CD14-positive monocyte (primary cell): ENCODE results near the gene BUD31. TPM values are rescaled to one million over a fixed set of nuclear protein-coding genes. Genes with fewer than 3 reads are reported as not detected.
A peak's percentile ranks its signal among the peaks of the same experiment; 100 is the strongest.
"Not testable (repeated sequence)": the region's sequence is repeated elsewhere in the genome, so short reads cannot be mapped to it uniquely, and the experiment has no call there.

Experiments used
- DNase-seq, 3 donors: peaks; one replicate each; pipeline ENCODE4 v3.0.0-alpha.2; 2011 to 2022
- H2AFZ ChIP-seq: 2 replicates; pipeline ENCODE4 v1.6.0; 2012; ENCODE audit warnings: mild to moderate bottlenecking, low read depth, low read length, inconsistent platforms; ENCODE audit not compliant: insufficient read depth, poor library complexity, severe bottlenecking
- H3K27ac ChIP-seq, 2 donors: 1 replicate in 1 of 2; 2 replicates in 1 of 2; pipeline ENCODE4 v1.5.1; 2012 to 2013; ENCODE audit warnings: low read length in 2 of 2, control low read depth in 1 of 2, inconsistent platforms in 1 of 2, low read depth in 1 of 2, mild to moderate bottlenecking in 1 of 2
- H3K27me3 ChIP-seq, 2 donors: one replicate each; pipeline versions ENCODE4 v1.6.0 to v1.6.1; 2011 to 2013; ENCODE audit warnings: low read length in 2 of 2; ENCODE audit not compliant: control insufficient read depth in 2 of 2, insufficient read depth in 2 of 2
- H3K36me3 ChIP-seq, 2 donors: replicated peaks in 1 of 2; 1 replicate in 1 of 2; 2 replicates in 1 of 2; pipeline versions ENCODE4 v1.5.1 to v1.6.1; 2012 to 2013; ENCODE audit warnings: low read length in 2 of 2, control low read depth in 1 of 2, inconsistent platforms in 1 of 2, mild to moderate bottlenecking in 1 of 2; ENCODE audit not compliant: insufficient read depth in 2 of 2, control insufficient read depth in 1 of 2
- H3K4me1 ChIP-seq, 2 donors: 1 replicate in 1 of 2; 2 replicates in 1 of 2; pipeline versions ENCODE4 v1.5.1 to v1.6.1; 2012 to 2013; ENCODE audit warnings: low read length in 2 of 2, control low read depth in 1 of 2, inconsistent platforms in 1 of 2, mild to moderate bottlenecking in 1 of 2, moderate library complexity in 1 of 2; ENCODE audit not compliant: insufficient read depth in 2 of 2, control insufficient read depth in 1 of 2
- H3K4me2 ChIP-seq: replicated peaks from 2 replicates; pipeline ENCODE3; 2012; ENCODE audit warnings: low read length, moderate library complexity, mild to moderate bottlenecking; ENCODE audit not compliant: poor library complexity, severe bottlenecking; ENCODE audit errors: extremely low read depth
- H3K4me3 ChIP-seq, 3 experiments: fragments of 200-600 bp in 1 of 3; sonication (generic) in 1 of 3; replicated peaks in 1 of 3; 1 replicate in 2 of 3; 2 replicates in 1 of 3; pipeline ENCODE4 v1.5.1; 2011 to 2013; ENCODE audit warnings: low read length in 3 of 3, mild to moderate bottlenecking in 3 of 3, control low read depth in 2 of 3, low read depth in 2 of 3, inconsistent platforms in 1 of 3, moderate library complexity in 1 of 3
- H3K79me2 ChIP-seq: 2 replicates; pipeline ENCODE4 v1.6.0; 2012; ENCODE audit warnings: mild to moderate bottlenecking, control low read depth, inconsistent platforms, low read length, moderate library complexity; ENCODE audit not compliant: insufficient read depth
- H3K9ac ChIP-seq: 2 replicates; pipeline ENCODE4 v1.6.0; 2017; ENCODE audit warnings: low read length, mild to moderate bottlenecking; ENCODE audit not compliant: insufficient read depth, poor library complexity, severe bottlenecking
- H3K9me3 ChIP-seq, 2 donors: replicated peaks in 1 of 2; 1 replicate in 1 of 2; 2 replicates in 1 of 2; pipeline versions ENCODE4 v1.5.1 to v1.6.1; 2012 to 2013; ENCODE audit warnings: low read length in 2 of 2, control low read depth in 1 of 2; ENCODE audit not compliant: control insufficient read depth in 1 of 2, insufficient read depth in 1 of 2
- H4K20me1 ChIP-seq: 2 replicates; pipeline ENCODE4 v1.6.0; 2012; ENCODE audit warnings: mild to moderate bottlenecking, low read length, control low read depth, moderate library complexity; ENCODE audit not compliant: insufficient read depth
- H3K27ac Mint-ChIP-seq, 7 donors: one replicate each; pipeline ENCODE4 v1.8.0; 2020; ENCODE audit warnings: mild to moderate bottlenecking in 7 of 7, mixed read lengths in 7 of 7, moderate library complexity in 6 of 7, inconsistent platforms in 2 of 7
- H3K27me3 Mint-ChIP-seq, 3 donors: one replicate each; pipeline ENCODE4 v1.8.0; 2021 to 2022; ENCODE audit warnings: low read depth in 3 of 3, mild to moderate bottlenecking in 3 of 3, mixed read lengths in 3 of 3, moderate library complexity in 3 of 3, inconsistent platforms in 1 of 3
- H3K36me3 Mint-ChIP-seq, 2 donors: one replicate each; pipeline ENCODE4 v1.8.0; 2020; ENCODE audit warnings: mixed read lengths in 2 of 2, inconsistent platforms in 1 of 2, mild to moderate bottlenecking in 1 of 2
- H3K4me1 Mint-ChIP-seq: one replicate; pipeline ENCODE4 v1.8.0; 2020; ENCODE audit warnings: mild to moderate bottlenecking, mixed read lengths
- H3K4me3 Mint-ChIP-seq, 2 donors: one replicate each; pipeline ENCODE4 v1.8.0; 2020; ENCODE audit warnings: mild to moderate bottlenecking in 2 of 2, mixed read lengths in 2 of 2, moderate library complexity in 1 of 2
- H3K9me3 Mint-ChIP-seq, 7 donors: one replicate each; pipeline ENCODE4 v1.8.0; 2020 to 2022; ENCODE audit warnings: mixed read lengths in 7 of 7, mild to moderate bottlenecking in 6 of 7, moderate library complexity in 6 of 7, inconsistent platforms in 2 of 7
- WGBS: methylation state at CpG from one replicate; pipeline ENCODE4 v1.1.5; 2013; ENCODE audit warnings: missing lambda C conversion rate; ENCODE audit not compliant: insufficient coverage; 5-methylcytosine and 5-hydroxymethylcytosine counted together
- intact Hi-C, 2 donors: fragments of 100-400 bp; cut with micrococcal nuclease; formaldehyde crosslinking; loops; one replicate each; pipeline versions ENCODE4 v1.15.0 to v1.15.1; 2023
- polyA plus RNA-seq, 3 donors: library from polyadenylated mRNA; depleted of rRNA in 1 of 3; unstranded in 2 of 3; stranded (reverse) in 1 of 3; fragments of 300-500 nt in 2 of 3; fragments of >200 nt in 1 of 3; fragmentation: Illumina TruSeq in 2 of 3; gene quantifications; 1 replicate in 2 of 3; 2 replicates in 1 of 3; pipeline ENCODE4 v1.2.3, GENCODE V29; 2012 to 2021
- TF ChIP-seq, protein P1 (sequence below): fragments of 200-600 bp; IDR thresholded peaks from one replicate; pipeline ENCODE4 v1.8.0; 2022; ENCODE audit warnings: antibody characterized with exemption, mild to moderate bottlenecking

BUD31 gene
- polyA plus RNA-seq, 3 donors = 34.3 to 256 (median 241) TPM

DNA sequence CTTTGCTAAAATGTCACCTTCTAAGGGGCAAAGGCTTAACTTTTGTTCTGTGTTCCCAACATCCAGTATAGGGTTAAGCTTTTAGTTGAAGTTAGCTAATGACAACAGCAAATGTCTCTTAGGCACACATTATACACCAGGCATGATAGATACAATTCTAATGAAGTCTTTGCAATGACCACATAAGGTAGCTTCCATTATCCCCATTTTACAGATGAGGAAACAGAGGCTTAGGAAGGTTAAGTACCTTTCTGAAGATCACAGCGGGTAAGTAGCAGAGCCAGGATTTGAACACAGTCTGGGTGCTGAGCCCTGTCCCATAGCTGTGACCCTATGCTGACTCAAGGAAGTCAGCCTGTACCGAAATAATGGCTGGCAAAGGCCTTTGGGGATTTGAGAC is 1.9 kb downstream of the BUD31 start:
- Histone ChIP-seq H3K4me1 (peaks cover 25 to 35% of the 10 kb centered on the region in 2 donors), H3K4me2 (no peak overlapping the region), H2AFZ (no peak overlapping the region), H3K27ac (peak overlapping the region in 1 of 2 donors; percentile 52), H3K79me2 (peaks cover 52% of the 10 kb centered on the region), H3K9me3 (no peaks in the 10 kb centered on the region), H3K4me3 (no peak overlapping the region), H3K27me3 (no peaks in the 10 kb centered on the region), H3K36me3 (peaks cover 43 to 57% of the 10 kb centered on the region in 2 donors), H3K9ac (no peak overlapping the region), H4K20me1 (peaks cover 50% of the 10 kb centered on the region)
- no peak for DNase-seq
- TF ChIP-seq, protein P1, sequence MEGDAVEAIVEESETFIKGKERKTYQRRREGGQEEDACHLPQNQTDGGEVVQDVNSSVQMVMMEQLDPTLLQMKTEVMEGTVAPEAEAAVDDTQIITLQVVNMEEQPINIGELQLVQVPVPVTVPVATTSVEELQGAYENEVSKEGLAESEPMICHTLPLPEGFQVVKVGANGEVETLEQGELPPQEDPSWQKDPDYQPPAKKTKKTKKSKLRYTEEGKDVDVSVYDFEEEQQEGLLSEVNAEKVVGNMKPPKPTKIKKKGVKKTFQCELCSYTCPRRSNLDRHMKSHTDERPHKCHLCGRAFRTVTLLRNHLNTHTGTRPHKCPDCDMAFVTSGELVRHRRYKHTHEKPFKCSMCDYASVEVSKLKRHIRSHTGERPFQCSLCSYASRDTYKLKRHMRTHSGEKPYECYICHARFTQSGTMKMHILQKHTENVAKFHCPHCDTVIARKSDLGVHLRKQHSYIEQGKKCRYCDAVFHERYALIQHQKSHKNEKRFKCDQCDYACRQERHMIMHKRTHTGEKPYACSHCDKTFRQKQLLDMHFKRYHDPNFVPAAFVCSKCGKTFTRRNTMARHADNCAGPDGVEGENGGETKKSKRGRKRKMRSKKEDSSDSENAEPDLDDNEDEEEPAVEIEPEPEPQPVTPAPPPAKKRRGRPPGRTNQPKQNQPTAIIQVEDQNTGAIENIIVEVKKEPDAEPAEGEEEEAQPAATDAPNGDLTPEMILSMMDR = no peak
- Mint-ChIP-seq H3K4me1 (peaks cover 26% of the 10 kb centered on the region), H3K9me3 (peaks cover 0 to 5% (median 2%) of the 10 kb centered on the region in 7 donors), H3K27ac (peak overlapping the region in 2 of 7 donors; percentile 41 to 66), H3K27me3 (peaks cover 0 to 2% (median 0%) of the 10 kb centered on the region in 3 donors), H3K36me3 (peaks cover 39 to 53% of the 10 kb centered on the region in 2 donors), H3K4me3 (peak overlapping the region in 1 of 2 donors; percentile 31)
- WGBS = 100% methylated on average over 1 of the region's 2 CpGs
- intact Hi-C loops = no loop called here

DNA sequence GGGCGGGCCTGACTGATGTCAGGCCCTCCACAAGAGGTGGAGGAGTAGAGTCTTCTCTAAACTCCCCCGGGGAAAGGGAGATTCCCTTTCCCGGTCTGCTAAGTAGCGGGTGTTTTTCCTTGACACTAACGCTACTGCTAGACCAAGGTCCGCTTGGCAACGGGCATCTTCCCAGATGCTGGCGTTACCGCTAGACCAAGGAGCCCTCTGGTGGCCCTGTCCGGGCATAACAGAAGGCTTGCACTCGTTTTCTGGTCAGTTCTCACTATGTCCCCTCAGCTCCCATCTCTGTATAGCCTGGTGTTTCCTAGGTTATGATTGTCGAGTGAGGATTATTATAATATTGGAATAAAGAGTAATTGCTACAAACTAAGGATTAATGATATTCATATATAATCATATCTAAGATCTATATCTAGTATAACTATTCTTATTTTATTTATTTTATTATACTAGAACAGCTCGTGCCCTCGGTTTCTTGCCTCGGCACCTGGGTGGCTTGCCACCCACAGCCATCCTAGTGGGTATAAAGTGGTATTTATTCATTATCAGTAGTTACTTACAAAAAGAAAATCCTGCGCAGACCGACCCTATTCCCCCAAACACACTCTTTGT is 6.9 kb downstream of the BUD31 start:
- 93% methylated on average over 6 of the region's 17 CpGs for WGBS
- peak in 2 of 3 donors; percentile 19 to 20 for DNase-seq
- intact Hi-C loops, H3K4me1 Mint-ChIP-seq, H3K9me3 ChIP-seq, H2AFZ ChIP-seq, H3K79me2 ChIP-seq, H3K4me2 ChIP-seq, H3K9me3 Mint-ChIP-seq, H3K4me3 Mint-ChIP-seq, H3K27ac ChIP-seq, H3K27me3 ChIP-seq, H3K27me3 Mint-ChIP-seq, H3K27ac Mint-ChIP-seq, H3K9ac ChIP-seq, H3K4me3 ChIP-seq, H3K4me1 ChIP-seq: not testable (repeated sequence)
- peaks cover 88 to 99% of the 10 kb centered on the region in 2 donors for H3K36me3 ChIP-seq
- peaks cover 81 to 95% of the 10 kb centered on the region in 2 donors for H3K36me3 Mint-ChIP-seq
- TF ChIP-seq, protein P1 = peak; percentile 75
- peaks cover 42% of the 10 kb centered on the region for H4K20me1 ChIP-seq
